PC-9 (cell line): Measurements from ENCODE around the gene PCDHGB5.

Experiments
- CTCF ChIP-seq: fragments of 200-600 bp; sonication (generic); conservative IDR thresholded peaks from 2 replicates; pipeline ENCODE4 v1.6.1; 2017; ENCODE audit warnings: mixed run types, antibody characterized with exemption, mild to moderate bottlenecking, moderate library complexity
- EZH2 ChIP-seq: fragments of 200-600 bp; sonication (generic); IDR thresholded peaks from 2 replicates; pipeline ENCODE4 v1.8.0; 2017; ENCODE audit warnings: antibody characterized with exemption, low read depth

- TF ChIP-seq CTCF (no peak), EZH2 (no peak)
Observed at GRCh38 chr5:141384471-141385267, 13.1 kb upstream of the PCDHGB5 start.
